Measurements from ENCODE around the gene EVA1C.

DNA sequence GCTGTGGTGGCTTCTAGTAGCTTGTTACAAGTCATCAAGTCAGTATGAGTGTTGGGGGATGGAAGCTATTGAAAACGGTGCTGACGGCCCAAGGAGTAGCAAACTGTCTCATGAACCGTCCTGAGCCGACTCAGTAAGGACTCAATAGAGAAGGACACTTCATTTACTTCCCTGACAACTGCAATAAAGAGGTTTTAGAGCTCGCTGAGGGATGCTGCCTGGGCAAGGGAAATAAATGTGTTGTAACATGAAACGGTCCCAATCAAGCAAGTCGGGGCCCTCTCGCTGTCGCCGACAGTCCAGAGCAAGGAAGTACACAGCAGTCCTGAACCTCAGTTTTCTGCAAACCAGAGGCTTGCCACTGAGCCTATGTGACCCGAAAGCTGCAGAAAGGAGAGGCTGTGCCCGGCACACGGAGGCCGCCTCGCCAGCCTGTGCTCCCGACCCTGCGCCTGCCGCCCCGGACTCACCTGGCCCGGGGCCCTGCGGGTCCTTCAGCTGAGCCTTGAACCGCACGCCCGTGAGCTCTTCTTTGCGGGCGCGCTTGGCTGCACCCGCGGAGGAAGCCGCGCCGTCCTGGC, 20.1 kb upstream of the EVA1C start:
- TF ChIP-seq, protein P1, sequence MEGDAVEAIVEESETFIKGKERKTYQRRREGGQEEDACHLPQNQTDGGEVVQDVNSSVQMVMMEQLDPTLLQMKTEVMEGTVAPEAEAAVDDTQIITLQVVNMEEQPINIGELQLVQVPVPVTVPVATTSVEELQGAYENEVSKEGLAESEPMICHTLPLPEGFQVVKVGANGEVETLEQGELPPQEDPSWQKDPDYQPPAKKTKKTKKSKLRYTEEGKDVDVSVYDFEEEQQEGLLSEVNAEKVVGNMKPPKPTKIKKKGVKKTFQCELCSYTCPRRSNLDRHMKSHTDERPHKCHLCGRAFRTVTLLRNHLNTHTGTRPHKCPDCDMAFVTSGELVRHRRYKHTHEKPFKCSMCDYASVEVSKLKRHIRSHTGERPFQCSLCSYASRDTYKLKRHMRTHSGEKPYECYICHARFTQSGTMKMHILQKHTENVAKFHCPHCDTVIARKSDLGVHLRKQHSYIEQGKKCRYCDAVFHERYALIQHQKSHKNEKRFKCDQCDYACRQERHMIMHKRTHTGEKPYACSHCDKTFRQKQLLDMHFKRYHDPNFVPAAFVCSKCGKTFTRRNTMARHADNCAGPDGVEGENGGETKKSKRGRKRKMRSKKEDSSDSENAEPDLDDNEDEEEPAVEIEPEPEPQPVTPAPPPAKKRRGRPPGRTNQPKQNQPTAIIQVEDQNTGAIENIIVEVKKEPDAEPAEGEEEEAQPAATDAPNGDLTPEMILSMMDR (IDR thresholded peaks at IDR 0.05) = no peak
- no peak for TF ChIP-seq EZH2 (IDR thresholded peaks at IDR 0.05; ENCODE audit: borderline replicate concordance, insufficient read depth, low read depth, low read length, poor library complexity, severe bottlenecking)
